GM19452 (cell line): ENCODE data around the gene RBFOX2.
"Not testable (repeated sequence)": the region's sequence is repeated elsewhere in the genome, so short reads cannot be mapped to it uniquely, and the experiment has no call there.

Source experiments
- ATAC-seq: cut with Tn5 transposase; IDR thresholded peaks from one replicate; pipeline ENCODE4 v1.9.1; 2021; ENCODE audit not compliant: unreplicated experiment

Gene RBFOX2

GRCh38 chr22:35719212-35719875, 309.3 kb downstream of the RBFOX2 start:
- no peak for ATAC-seq

- ATAC-seq: no peak
Measured at GRCh38 chr22:35717572-35717971, 311.1 kb downstream of the RBFOX2 start, which contains the start of gene APOL5. Gene APOL5 (plus strand): TSS chr22:35717872. CDS start chr22:35717872, 0 bp downstream.

- ATAC-seq: no peak
Measured at GRCh38 chr22:35712672-35713071, 316.0 kb downstream of the RBFOX2 start.

GRCh38 chr22:35711336-35711735, 317.3 kb downstream of the RBFOX2 start:
- no peak for ATAC-seq

- no peak for ATAC-seq
Measured at GRCh38 chr22:35708917-35709316, 319.7 kb downstream of the RBFOX2 start.

- no peak for ATAC-seq
Measured at GRCh38 chr22:35708453-35708852, 320.2 kb downstream of the RBFOX2 start.

- ATAC-seq: no peak
Measured at GRCh38 chr22:35705141-35705540, 323.5 kb downstream of the RBFOX2 start.

GRCh38 chr22:35703861-35704584, 324.6 kb downstream of the RBFOX2 start:
- no peak for ATAC-seq

- not testable (repeated sequence) for ATAC-seq
Measured at GRCh38 chr22:35699852-35700251, 328.8 kb downstream of the RBFOX2 start.

GRCh38 chr22:35697142-35697541, 331.5 kb downstream of the RBFOX2 start:
- ATAC-seq: no peak

- no peak for ATAC-seq
Measured at GRCh38 chr22:35695202-35695601, 333.4 kb downstream of the RBFOX2 start.

GRCh38 chr22:35690001-35690400, 338.6 kb downstream of the RBFOX2 start:
- ATAC-seq: no peak

GRCh38 chr22:35688913-35689675, 339.5 kb downstream of the RBFOX2 start:
- no peak for ATAC-seq
